Measurements from ENCODE around the gene CXCL16.
"Not testable (repeated sequence)": the region's sequence is repeated elsewhere in the genome, so short reads cannot be mapped to it uniquely, and the experiment has no call there.

CXCL16 gene

DNA sequence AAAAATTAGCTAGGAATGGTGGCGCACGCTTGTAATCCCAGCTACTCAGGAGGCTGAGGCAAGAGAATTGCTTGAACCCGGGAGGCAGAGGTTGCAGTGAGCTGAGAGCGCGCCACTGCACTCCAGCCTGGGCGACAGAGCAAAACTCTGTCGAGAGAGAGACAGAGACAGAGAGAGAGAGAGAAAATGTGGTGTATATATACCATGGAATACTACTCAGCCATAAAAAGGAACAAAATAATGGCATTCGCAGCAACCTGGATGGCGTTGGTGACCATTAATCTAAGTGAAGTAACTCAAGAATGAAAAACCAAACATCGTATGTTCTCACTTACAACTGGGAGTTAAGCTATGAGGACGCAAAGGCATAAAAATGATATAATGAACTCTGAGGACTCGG is 49.9 kb downstream of the CXCL16 start:
- not testable (repeated sequence) for DNase-seq

DNA sequence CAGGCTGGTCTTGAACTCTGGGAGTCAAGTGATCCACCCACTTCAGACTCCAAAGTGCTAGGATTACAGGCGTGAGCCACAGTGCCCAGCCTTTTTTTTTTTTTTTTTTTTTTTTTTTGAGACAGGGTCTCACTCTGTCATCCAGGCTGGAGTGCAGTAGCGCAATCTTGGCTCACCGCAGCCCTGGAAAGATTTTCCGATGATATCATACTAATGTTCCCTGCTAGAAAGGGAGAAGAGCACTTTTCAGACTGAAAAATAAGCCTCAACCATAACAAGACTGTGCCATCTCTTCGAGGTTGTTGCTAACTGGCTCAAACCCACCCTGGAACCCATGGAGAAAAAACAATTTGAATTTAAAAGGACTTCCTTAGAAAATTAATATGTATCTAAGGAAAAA is 56.0 kb downstream of the CXCL16 start:
- DNase-seq = not testable (repeated sequence)

Measured in hematopoietic multipotent progenitor cell treated with erythropoietin and hydrocortisone succinate and interleukin-3 and kit ligand, for 8 days (in vitro differentiated cells).